H1 (cell line): Measurements from ENCODE around the gene LEO1. TPM values are rescaled to one million over a fixed set of nuclear protein-coding genes. Genes with fewer than 3 reads are reported as not detected.

Experiments used
- CTCF ChIA-PET: fragments of 300-600 bp; sonication (Branson Sonifier 250); formaldehyde crosslinking; loops from one replicate; lab custom pipeline; 2021; ENCODE audit not compliant: partially characterized antibody; lab: Charles Lee
- POLR2A ChIA-PET: fragments of 300-600 bp; sonication (Branson Sonifier 250); formaldehyde crosslinking; loops from one replicate; lab custom pipeline; 2021; ENCODE audit warnings: inconsistent platforms; ENCODE audit not compliant: partially characterized antibody; lab: Charles Lee
- DNase-seq, 2 experiments: peaks; one replicate each; pipeline versions ENCODE4 v3.0.0 to v3.0.0-alpha.2; 2010 to 2022; ENCODE audit warnings: low spot score in 2 of 2, low read depth in 1 of 2, mixed read lengths in 1 of 2
- FAIRE-seq: peaks from 2 replicates; lab custom pipeline; 2011; peaks lifted over from hg19 to GRCh38; lab: Jason Lieb, UNC
- H2AFZ ChIP-seq: 2 replicates; pipeline ENCODE4 v1.8.1; 2012; ENCODE audit warnings: low read length, inconsistent platforms
- H2AK5ac ChIP-seq: 2 replicates; pipeline ENCODE4 v1.6.1; 2013; ENCODE audit warnings: low read depth, low read length
- H2BK120ac ChIP-seq: replicated peaks from 2 replicates; pipeline ENCODE3; 2013; ENCODE audit warnings: low read depth, low read length, inconsistent platforms
- H2BK12ac ChIP-seq: 2 replicates; pipeline ENCODE4 v1.6.1; 2013; ENCODE audit warnings: low read depth, low read length
- H2BK15ac ChIP-seq: 2 replicates; pipeline ENCODE4 v1.6.1; 2013; ENCODE audit warnings: low read length
- H2BK20ac ChIP-seq: 2 replicates; pipeline ENCODE4 v1.6.1; 2013; ENCODE audit warnings: low read length
- H2BK5ac ChIP-seq: 2 replicates; pipeline ENCODE4 v1.6.1; 2013; ENCODE audit warnings: low read depth, low read length
- H3K14ac ChIP-seq: 2 replicates; pipeline ENCODE4 v1.6.1; 2013; ENCODE audit warnings: inconsistent platforms; ENCODE audit not compliant: insufficient read length
- H3K18ac ChIP-seq: 2 replicates; pipeline ENCODE4 v1.6.1; 2013; ENCODE audit warnings: low read length; ENCODE audit errors: extremely low read depth
- H3K23ac ChIP-seq: 2 replicates; pipeline ENCODE4 v1.6.1; 2013; ENCODE audit warnings: inconsistent platforms; ENCODE audit not compliant: insufficient read length
- H3K23me2 ChIP-seq: 2 replicates; pipeline ENCODE4 v1.6.1; 2013; ENCODE audit warnings: low read depth, low read length
- H3K27ac ChIP-seq: 2 replicates; pipeline ENCODE4 v1.6.1; 2011; ENCODE audit warnings: low read depth, low read length, inconsistent platforms
- H3K27me3 ChIP-seq, 4 experiments: replicated peaks in 1 of 4; 1 replicate in 1 of 4; 2 replicates in 3 of 4; pipeline versions ENCODE4 v1.6.1 to v1.8.1; 2011 to 2013; ENCODE audit warnings: low read length in 3 of 4, mild to moderate bottlenecking in 3 of 4, inconsistent platforms in 2 of 4, mixed read lengths in 2 of 4, moderate library complexity in 1 of 4; ENCODE audit not compliant: control insufficient read depth in 3 of 4, insufficient read depth in 3 of 4; ENCODE audit errors: extremely low read depth in 1 of 4
- H3K36me3 ChIP-seq, 4 experiments: 2 replicates each; pipeline versions ENCODE4 v1.6.1 to v1.8.1; 2011 to 2013; ENCODE audit warnings: mild to moderate bottlenecking in 4 of 4, low read length in 3 of 4, moderate library complexity in 2 of 4, control low read depth in 1 of 4, inconsistent platforms in 1 of 4; ENCODE audit not compliant: insufficient read depth in 4 of 4, control insufficient read depth in 2 of 4
- H3K4ac ChIP-seq: replicated peaks from 2 replicates; pipeline ENCODE3; 2013; ENCODE audit warnings: low read length, low read depth, mixed read lengths, inconsistent platforms; ENCODE audit not compliant: insufficient read length
- H3K4me1 ChIP-seq, 4 experiments: replicated peaks in 1 of 4; 1 replicate in 1 of 4; 2 replicates in 3 of 4; pipeline versions ENCODE4 v1.6.1 to v1.8.1; 2011 to 2013; ENCODE audit warnings: low read length in 3 of 4, inconsistent platforms in 2 of 4, mixed read lengths in 1 of 4; ENCODE audit not compliant: insufficient read depth in 4 of 4, control insufficient read depth in 3 of 4
- H3K4me2 ChIP-seq, 2 experiments: 2 replicates each; pipeline versions ENCODE4 v1.6.1 to v1.8.1; 2011 to 2013; ENCODE audit warnings: low read depth in 2 of 2, low read length in 2 of 2, control low read depth in 1 of 2, inconsistent platforms in 1 of 2, mild to moderate bottlenecking in 1 of 2; ENCODE audit not compliant: insufficient read depth in 1 of 2
- H3K4me3 ChIP-seq, 4 experiments: fragments of 200-600, 300-600 bp in 1 of 4; sonication (generic), shearing (Covaris generic), sonication (Bioruptor Twin) in 1 of 4; 2 replicates each; pipeline versions ENCODE4 v1.5.1 to v1.8.1; 2011 to 2016; ENCODE audit warnings: low read length in 4 of 4, low read depth in 3 of 4, control low read depth in 2 of 4, inconsistent platforms in 2 of 4, mild to moderate bottlenecking in 2 of 4, mixed read lengths in 1 of 4, moderate library complexity in 1 of 4; ENCODE audit not compliant: insufficient read depth in 2 of 4; ENCODE audit errors: extremely low read depth in 1 of 4
- H3K56ac ChIP-seq: replicated peaks from 2 replicates; pipeline ENCODE3; 2013; ENCODE audit warnings: low read depth, mild to moderate bottlenecking, mixed read lengths, low read length, inconsistent platforms; ENCODE audit not compliant: insufficient read length
- H3K79me1 ChIP-seq: 2 replicates; pipeline ENCODE4 v1.6.1; 2013; ENCODE audit warnings: low read depth, low read length, control low read depth
- H3K79me2 ChIP-seq, 2 experiments: 2 replicates each; pipeline versions ENCODE4 v1.6.1 to v1.8.1; 2012 to 2013; ENCODE audit warnings: low read length in 2 of 2, mild to moderate bottlenecking in 2 of 2, inconsistent platforms in 1 of 2; ENCODE audit not compliant: insufficient read depth in 2 of 2, control insufficient read depth in 1 of 2
- H3K9ac ChIP-seq, 4 experiments: replicated peaks in 1 of 4; 1 replicate in 1 of 4; 2 replicates in 3 of 4; pipeline versions ENCODE4 v1.6.1 to v1.8.1; 2011 to 2013; ENCODE audit warnings: low read depth in 3 of 4, low read length in 3 of 4, control low read depth in 2 of 4, mild to moderate bottlenecking in 2 of 4, moderate library complexity in 2 of 4, inconsistent platforms in 1 of 4; ENCODE audit errors: extremely low read depth in 1 of 4
- H3K9me3 ChIP-seq, 2 experiments: 2 replicates each; pipeline versions ENCODE4 v1.6.1 to v1.8.1; 2012 to 2013; ENCODE audit warnings: mild to moderate bottlenecking in 2 of 2, moderate library complexity in 2 of 2, control low read depth in 1 of 2, inconsistent platforms in 1 of 2, low read depth in 1 of 2, low read length in 1 of 2, mixed read lengths in 1 of 2; ENCODE audit not compliant: insufficient read depth in 2 of 2
- H4K20me1 ChIP-seq, 2 experiments: replicated peaks in 1 of 2; 2 replicates each; pipeline versions ENCODE3 to v1.8.1; 2011 to 2013; ENCODE audit warnings: inconsistent platforms in 2 of 2, low read length in 2 of 2, mild to moderate bottlenecking in 1 of 2; ENCODE audit not compliant: insufficient read depth in 2 of 2, control insufficient read depth in 1 of 2
- H4K5ac ChIP-seq: 2 replicates; pipeline ENCODE4 v1.6.1; 2013; ENCODE audit warnings: low read length, low read depth, mixed read lengths, inconsistent platforms; ENCODE audit not compliant: insufficient read length
- H4K8ac ChIP-seq: 2 replicates; pipeline ENCODE4 v1.8.0; 2013; ENCODE audit warnings: mild to moderate bottlenecking, moderate library complexity, low read length, inconsistent platforms; ENCODE audit not compliant: insufficient read depth; ENCODE audit errors: extremely low read depth
- H4K91ac ChIP-seq: replicated peaks from 2 replicates; pipeline ENCODE3; 2013; ENCODE audit warnings: low read length, mixed read lengths, inconsistent platforms; ENCODE audit not compliant: insufficient read length
- SAP30 ChIP-seq: fragments of 300-600 bp; sonication (generic); IDR thresholded peaks from 2 replicates; pipeline ENCODE4 v1.7.1; 2012; ENCODE audit warnings: low read length, moderate library complexity, mild to moderate bottlenecking, inconsistent platforms; ENCODE audit not compliant: insufficient read depth, insufficient replicate concordance
- WGBS, 2 experiments: shearing (Covaris generic) in 1 of 2; methylation state at CpG; one replicate each; pipeline versions ENCODE4 v1.1.6 to v1.1.7; 2013 to 2015; ENCODE audit warnings: low lambda C conversion rate in 2 of 2, mixed read lengths in 2 of 2, inconsistent platforms in 1 of 2, low coverage in 1 of 2, missing lambda C conversion rate in 1 of 2; ENCODE audit not compliant: insufficient replicate concordance in 2 of 2, insufficient coverage in 1 of 2, insufficient read length in 1 of 2; ENCODE audit errors: extremely low coverage in 1 of 2, missing lambda C conversion rate in 1 of 2; 5-methylcytosine and 5-hydroxymethylcytosine counted together
- polyA plus RNA-seq, 7 experiments: library from polyadenylated mRNA; depleted of rRNA in 3 of 7; stranded (reverse) in 5 of 7; unstranded in 2 of 7; fragments of >200 nt in 5 of 7; fragments of 200-250 nt in 2 of 7; gene quantifications; 1 replicate in 5 of 7; 2 replicates in 1 of 7; 4 replicates in 1 of 7; pipeline versions ENCODE4 v1.2.1 to v1.2.3, GENCODE V29; 2011 to 2013; ENCODE audit warnings: missing spikeins in 2 of 7, mixed read lengths in 2 of 7
- total RNA-seq: library from RNA; stranded (reverse); fragmentation: NEBNext Ultra II Directional; extraction: Animal tissue kit (Norgen Biotek cat#: 25700); gene quantifications from 2 replicates; pipeline ENCODE4 v1.2.1, GENCODE V29; 2021

LEO1 gene
- total and polyA plus RNA-seq, 2 of the 8 experiments (the other 6 are each of a cell fraction or from before 2014, with no cell fraction given), result 1.6 to 27.4 TPM

GRCh38 chr15:52008359-52008697, 36.8 kb upstream of the LEO1 start:
- no peak overlapping the region for H3K23ac ChIP-seq
- H2BK5ac ChIP-seq, result no peak overlapping the region
- H2AFZ ChIP-seq, result no peak overlapping the region
- WGBS, 2 experiments, result 92% methylated on average over 5 of the region's 5 CpGs; no CpG with 5 or more reads in 1 of the 2 experiments
- H3K4me2 ChIP-seq, result no peak overlapping the region
- no peak overlapping the region for H3K9ac ChIP-seq
- no peak overlapping the region for H3K18ac ChIP-seq
- H4K20me1 ChIP-seq, result no peaks in the 10 kb centered on the region
- no peak overlapping the region for H4K5ac ChIP-seq
- FAIRE-seq (no peak), DNase-seq (no peak)
- no peak overlapping the region for H2BK20ac ChIP-seq
- H2BK15ac ChIP-seq, result no peak overlapping the region
- H3K36me3 ChIP-seq, result no peaks in the 10 kb centered on the region
- H3K9me3 ChIP-seq, result no peaks in the 10 kb centered on the region
- H3K4me3 ChIP-seq, result no peak overlapping the region
- no peak overlapping the region for H3K14ac ChIP-seq
- H3K27ac ChIP-seq, result no peak overlapping the region
- ChIA-PET POLR2A (no interaction called here), CTCF (interaction anchor here (0.9 to 3.8 kb wide), 2 partner anchors 58 to 70 kb away, joined by 3 to 10 read pairs; no protein-coding TSS in a partner anchor)
- H4K91ac ChIP-seq, result no peak overlapping the region
- no peaks in the 10 kb centered on the region for H3K4me1 ChIP-seq
- H2BK12ac ChIP-seq, result no peak overlapping the region
- H3K23me2 ChIP-seq, result no peaks in the 10 kb centered on the region
- no peaks in the 10 kb centered on the region for H3K79me1 ChIP-seq
- no peak overlapping the region for H4K8ac ChIP-seq
- H3K27me3 ChIP-seq, result no peaks in the 10 kb centered on the region
- H2BK120ac ChIP-seq, result no peak overlapping the region
- no peak overlapping the region for H3K56ac ChIP-seq
- no peak overlapping the region for H3K4ac ChIP-seq
- no peak overlapping the region for H2AK5ac ChIP-seq
- H3K79me2 ChIP-seq, result no peaks in the 10 kb centered on the region
- no peak for TF ChIP-seq SAP30
